Activated T-helper 1 cell treated with anti-CD3 and anti-CD28 coated beads, Interleukin-2, amount 50 U/mL, for 16 hours (primary cell): Measurements from ENCODE around the gene MUC3A.

Source experiments
- DNase-seq, 2 donors: peaks; one replicate each; pipeline ENCODE4 v3.0.0-alpha.2; 2020; ENCODE audit warnings: low read depth in 1 of 2, low spot score in 1 of 2

MUC3A gene

DNA sequence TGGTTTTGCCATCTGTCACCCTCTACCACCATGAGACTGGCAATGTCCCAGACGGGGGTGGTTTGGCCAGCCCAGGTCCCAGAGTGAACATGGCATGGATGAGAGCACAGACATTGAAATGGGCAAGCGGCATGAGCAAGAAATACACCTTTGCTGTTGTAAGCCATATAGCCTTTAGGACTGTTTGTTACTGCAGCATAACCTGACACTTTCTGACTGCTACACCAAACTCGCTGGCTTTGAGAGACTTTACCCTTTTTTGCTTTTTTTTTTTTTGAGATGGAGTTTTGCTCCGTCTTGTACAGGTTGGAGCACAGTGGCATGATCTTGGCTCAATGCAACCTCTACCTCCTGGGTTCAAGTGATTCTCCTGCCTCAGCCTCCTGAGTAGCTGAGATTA lies 5.2 kb upstream of the MUC3A start:
- no peak for DNase-seq

GRCh38 chr7:100946111-100946510 lies 3.2 kb upstream of the MUC3A start:
- DNase-seq = no peak

DNA sequence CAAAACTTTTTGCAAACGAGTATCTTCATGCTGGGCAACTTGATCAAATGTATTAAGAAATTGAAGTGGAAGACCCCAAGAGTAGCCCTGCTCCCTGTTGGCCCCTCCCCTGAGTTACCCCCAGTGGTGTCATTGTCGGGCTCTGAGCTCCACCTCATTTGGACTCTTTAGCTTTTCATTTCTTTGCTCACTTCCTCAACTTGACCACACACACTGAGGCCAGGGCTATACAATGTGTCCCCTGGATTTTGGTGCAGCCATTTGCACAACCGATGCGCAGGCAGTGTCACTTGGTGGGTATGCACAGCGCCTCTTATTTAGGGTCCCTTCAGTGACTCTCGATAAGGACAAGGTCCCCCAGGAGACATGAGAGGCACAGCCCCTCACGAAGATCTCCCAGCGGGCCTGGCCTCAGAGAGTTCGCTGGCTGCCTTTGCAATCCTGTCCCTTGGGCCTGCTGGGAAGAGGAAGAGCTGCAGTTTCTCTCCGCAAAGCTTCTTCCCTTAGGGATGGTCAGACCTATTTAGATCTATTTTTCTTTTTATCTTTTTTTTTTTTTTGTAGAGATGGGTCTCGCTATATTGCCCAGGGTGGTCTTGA lies 2.5 kb upstream of the MUC3A start:
- DNase-seq = no peak

- DNase-seq = no peak
Observed at GRCh38 chr7:100947792-100948191, 1.5 kb upstream of the MUC3A start.

- no peak for DNase-seq
Observed at GRCh38 chr7:100949933-100950443, 654 bp downstream of the MUC3A start.

- no peak for DNase-seq
Observed at GRCh38 chr7:100951172-100951571, 1.8 kb downstream of the MUC3A start.

DNA sequence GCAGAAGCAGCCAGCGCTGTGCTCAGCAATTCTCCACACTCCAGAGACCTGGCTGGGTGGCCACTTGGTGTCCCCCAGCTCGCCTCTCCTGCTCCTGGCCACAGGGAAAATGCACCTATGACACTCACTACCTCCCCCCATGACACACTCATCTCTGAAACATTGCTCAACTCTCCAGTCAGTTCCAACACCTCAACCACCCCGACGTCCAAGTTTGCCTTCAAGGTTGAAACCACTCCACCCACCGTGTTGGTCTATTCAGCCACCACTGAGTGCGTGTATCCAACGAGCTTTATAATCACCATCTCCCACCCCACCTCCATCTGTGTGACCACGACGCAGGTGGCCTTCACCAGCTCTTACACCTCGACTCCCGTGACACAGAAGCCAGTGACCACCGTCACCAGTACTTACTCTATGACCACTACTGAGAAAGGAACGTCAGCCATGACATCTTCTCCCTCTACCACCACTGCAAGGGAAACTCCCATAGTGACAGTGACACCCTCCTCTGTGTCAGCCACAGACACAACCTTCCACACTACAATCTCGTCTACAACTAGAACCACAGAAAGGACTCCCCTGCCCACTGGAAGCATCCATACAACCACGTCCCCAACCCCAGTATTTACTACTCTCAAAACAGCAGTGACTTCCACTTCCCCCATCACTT lies 2.7 kb downstream of the MUC3A start:
- no peak for DNase-seq

DNA sequence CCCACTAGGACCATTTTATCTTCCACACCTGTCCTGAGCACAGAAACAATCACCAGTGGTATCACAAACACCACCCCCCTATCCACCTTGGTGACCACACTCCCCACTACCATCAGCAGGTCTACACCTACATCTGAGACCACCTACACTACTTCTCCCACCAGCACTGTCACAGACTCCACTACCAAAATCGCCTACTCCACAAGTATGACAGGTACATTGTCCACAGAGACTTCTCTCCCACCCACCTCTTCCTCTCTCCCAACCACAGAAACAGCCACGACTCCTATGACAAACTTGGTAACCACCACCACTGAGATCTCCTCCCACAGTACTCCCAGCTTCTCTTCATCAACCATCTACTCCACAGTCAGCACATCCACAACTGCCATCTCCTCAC lies 3.3 kb downstream of the MUC3A start:
- no peak for DNase-seq

- DNase-seq = no peak
Observed at GRCh38 chr7:100957832-100958421, 8.6 kb downstream of the MUC3A start.

DNA sequence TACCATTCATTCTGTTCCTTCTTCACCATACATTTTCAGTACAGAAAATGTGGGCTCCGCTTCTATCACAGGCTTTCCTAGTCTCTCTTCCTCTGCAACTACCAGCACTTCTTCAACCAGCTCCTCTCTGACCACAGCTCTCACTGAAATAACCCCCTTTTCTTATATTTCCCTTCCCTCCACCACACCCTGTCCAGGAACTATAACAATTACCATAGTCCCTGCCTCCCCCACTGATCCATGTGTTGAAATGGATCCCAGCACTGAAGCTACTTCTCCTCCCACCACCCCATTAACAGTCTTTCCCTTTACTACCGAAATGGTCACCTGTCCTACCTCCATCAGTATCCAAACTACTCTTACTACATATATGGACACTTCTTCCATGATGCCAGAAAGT lies 10.6 kb downstream of the MUC3A start:
- no peak for DNase-seq

GRCh38 chr7:100962537-100962936 lies 13.2 kb downstream of the MUC3A start:
- DNase-seq = no peak

GRCh38 chr7:100963386-100963785 lies 14.1 kb downstream of the MUC3A start:
- DNase-seq = no peak

- no peak for DNase-seq
Observed at GRCh38 chr7:100963874-100964273, 14.5 kb downstream of the MUC3A start.

DNA sequence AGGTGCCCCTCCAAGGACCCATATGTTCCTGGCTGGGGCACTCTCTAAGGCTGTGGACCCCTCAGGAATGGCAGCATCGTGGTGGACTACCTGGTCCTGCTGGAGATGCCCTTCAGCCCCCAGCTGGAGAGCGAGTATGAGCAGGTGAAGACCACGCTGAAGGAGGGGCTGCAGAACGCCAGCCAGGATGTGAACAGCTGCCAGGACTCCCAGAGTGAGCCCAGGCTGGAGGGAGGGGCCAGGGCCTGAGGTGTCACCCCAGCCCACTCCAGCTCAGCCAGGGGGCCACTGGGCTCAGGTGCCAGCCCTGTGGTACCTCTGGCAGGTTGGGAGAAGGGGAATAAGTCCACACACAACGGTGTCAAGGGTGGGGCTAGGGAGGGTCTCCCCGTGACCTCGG lies 15.3 kb downstream of the MUC3A start:
- DNase-seq = no peak

DNA sequence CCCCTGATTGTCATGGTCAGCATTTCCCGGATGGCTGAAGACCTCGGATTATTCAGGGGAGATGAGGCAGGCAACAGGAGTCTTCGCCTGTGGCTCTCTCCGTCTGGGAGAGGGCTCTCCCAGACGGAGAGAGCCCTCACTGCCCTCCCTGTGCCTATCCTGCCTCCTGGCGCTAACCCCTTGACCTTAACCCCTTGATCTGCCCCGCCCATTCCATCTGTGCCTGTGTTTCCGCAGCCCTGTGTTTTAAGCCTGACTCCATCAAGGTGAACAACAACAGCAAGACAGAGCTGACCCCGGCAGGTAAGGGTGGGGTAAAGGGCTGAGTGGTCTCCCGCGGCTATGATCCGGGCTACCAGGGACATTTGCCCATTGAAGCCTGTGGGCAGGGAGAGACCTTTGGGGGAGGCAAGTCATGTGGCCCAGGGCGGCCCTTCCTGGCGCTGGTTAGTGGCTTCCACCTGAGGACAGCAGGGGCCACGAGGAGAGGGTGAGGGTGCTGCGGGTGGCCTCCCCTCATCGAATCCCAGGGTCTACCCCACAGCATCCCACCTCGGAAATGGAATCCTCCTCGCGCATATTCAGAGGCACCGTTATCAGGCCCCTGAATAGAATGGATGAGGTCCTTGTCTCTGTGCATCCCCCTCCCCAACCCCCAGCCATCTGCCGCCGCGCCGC lies 15.8 kb downstream of the MUC3A start:
- DNase-seq = no peak

DNA sequence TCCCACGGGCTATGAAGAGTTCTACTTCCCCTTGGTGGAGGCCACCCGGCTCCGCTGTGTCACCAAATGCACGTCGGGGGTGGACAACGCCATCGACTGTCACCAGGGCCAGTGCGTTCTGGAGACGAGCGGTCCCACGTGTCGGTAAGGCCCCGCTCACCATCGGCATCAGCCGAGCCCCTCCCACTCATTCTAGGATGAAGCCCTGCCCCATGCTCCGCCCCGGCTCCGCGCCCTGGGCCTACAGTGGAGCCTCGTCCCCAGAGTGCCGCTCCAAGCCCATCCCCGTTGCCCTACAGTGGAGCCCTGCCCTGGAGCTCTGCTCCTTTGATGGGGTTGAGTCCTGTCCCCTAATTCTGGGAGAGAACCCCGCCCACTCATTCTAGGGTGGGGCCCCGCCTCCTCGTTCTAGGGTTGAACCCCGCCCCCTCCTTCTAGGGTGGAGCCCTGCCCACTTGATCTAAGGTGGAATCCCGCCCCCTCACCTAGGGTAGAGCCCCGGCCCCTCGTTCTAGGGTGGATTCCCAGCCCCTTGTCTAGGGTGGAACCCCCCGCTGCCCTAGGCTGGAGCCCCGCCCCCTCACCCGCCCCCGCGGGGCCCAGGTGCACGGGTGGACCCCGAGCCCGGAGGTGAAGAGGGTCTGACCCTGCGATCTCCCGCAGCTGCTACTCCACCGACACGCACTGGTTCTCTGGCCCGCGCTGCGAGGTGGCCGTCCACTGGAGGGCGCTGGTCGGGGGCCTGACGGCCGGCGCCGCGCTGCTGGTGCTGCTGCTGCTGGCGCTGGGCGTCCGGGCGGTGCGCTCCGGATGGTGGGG lies 16.6 kb downstream of the MUC3A start:
- peak; percentile 53 to 62 for DNase-seq

DNA sequence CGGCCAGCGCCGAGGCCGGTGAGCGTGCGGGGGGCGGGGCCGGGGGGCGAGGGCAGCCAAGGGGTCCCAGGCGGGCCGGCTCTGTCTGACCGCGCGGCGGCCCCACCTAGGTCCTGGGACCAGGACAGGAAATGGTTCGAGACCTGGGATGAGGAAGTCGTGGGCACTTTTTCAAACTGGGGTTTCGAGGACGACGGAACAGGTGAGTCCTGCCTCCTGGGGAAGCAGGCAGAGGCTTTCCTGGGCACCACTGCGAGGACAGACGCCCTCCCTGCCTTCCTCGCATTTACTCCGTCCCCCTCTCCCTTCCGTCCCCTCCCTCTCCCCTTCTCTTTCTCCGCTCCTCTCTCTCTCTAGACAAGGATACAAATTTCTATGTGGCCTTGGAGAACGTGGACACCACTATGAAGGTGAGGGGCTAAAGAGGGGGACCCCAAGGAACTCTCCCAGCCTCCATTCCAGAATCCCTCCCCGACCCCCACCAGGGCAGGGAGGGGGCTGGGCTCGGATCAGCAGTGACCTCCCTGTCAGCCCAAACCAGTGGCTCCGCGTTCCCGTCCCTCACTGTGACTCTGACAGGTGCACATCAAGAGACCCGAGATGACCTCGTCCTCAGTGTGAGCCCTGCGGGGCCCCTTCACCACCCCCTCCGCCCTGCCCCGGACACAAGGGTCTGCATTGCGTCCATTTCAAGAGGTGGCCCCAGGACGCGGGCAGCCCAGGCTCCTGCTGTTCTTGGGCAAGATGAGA lies 17.4 kb downstream of the MUC3A start:
- no peak for DNase-seq

DNA sequence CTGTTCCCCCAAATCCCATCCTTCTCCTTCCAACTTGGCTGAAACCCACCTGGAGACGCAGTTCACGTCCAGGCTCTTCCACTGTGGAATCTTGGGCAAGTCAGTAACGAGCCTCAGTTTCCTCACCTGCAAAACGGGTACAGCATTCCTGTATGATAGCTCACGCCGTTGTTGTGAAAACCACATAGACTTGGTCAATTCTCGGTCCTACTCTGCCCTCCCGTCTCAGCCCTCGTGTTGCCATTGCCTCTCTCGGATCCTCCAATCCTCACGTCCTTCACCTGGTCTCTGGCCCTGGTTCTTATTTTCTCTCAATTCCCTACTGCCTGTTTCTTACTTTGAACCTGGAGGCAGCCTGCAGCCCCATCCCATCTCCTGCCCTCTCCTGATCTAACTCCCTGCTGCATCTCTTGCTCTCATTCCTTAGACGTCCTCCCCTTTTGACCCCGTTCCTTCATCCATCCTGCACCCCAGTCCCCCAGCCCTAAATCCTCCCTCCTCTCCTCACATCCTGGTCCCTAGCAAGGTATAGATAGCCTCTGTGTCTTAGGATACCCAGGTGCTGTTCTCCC lies 18.0 kb downstream of the MUC3A start:
- no peak for DNase-seq

- DNase-seq = no peak
Observed at GRCh38 chr7:100968031-100968430, 18.7 kb downstream of the MUC3A start.

- DNase-seq = no peak
Observed at GRCh38 chr7:100968650-100969049, 19.3 kb downstream of the MUC3A start.
